ENCODE results near the gene NSUN6.
"Not testable (repeated sequence)": the region's sequence is repeated elsewhere in the genome, so short reads cannot be mapped to it uniquely, and the experiment has no call there.

GRCh38 chr10:18632500-18632899, 18.9 kb downstream of the NSUN6 start:
- TF ChIP-seq CTCF (IDR thresholded peaks at IDR 0.05; ENCODE audit: insufficient read depth, low read length, poor library complexity, severe bottlenecking); EZH2phosphoT487 (conservative IDR thresholded peaks at IDR 0.05; ENCODE audit: low read length): not testable (repeated sequence)

Data from SU-DHL-6 (cell line).